ENCODE results near the gene KIAA1328. TPM values are rescaled to one million over a fixed set of nuclear protein-coding genes. Genes with fewer than 3 reads are reported as not detected.

KIAA1328 gene
- total RNA-seq, 2 donors from 2014 or later = 14.4 to 22.7 TPM

- DNase-seq (ENCODE audit: low spot score) (no peak), ATAC-seq (ENCODE audit: insufficient number of reproducible peaks, low FRiP score, low read depth) (no peak)
- no peak overlapping the region for H3K4me3 ChIP-seq
- H3K9me3 ChIP-seq = peaks cover 16% of the 10 kb centered on the region
- H3K27ac ChIP-seq = no peak overlapping the region
- no peaks in the 10 kb centered on the region for H3K27me3 ChIP-seq (replicated peaks; ENCODE audit: insufficient read depth)
- H3K4me1 ChIP-seq (ENCODE audit: control insufficient read depth in 1 of 2, low read depth in 2 of 2) = no peaks in the 10 kb centered on the region
- TF ChIP-seq, protein P1, sequence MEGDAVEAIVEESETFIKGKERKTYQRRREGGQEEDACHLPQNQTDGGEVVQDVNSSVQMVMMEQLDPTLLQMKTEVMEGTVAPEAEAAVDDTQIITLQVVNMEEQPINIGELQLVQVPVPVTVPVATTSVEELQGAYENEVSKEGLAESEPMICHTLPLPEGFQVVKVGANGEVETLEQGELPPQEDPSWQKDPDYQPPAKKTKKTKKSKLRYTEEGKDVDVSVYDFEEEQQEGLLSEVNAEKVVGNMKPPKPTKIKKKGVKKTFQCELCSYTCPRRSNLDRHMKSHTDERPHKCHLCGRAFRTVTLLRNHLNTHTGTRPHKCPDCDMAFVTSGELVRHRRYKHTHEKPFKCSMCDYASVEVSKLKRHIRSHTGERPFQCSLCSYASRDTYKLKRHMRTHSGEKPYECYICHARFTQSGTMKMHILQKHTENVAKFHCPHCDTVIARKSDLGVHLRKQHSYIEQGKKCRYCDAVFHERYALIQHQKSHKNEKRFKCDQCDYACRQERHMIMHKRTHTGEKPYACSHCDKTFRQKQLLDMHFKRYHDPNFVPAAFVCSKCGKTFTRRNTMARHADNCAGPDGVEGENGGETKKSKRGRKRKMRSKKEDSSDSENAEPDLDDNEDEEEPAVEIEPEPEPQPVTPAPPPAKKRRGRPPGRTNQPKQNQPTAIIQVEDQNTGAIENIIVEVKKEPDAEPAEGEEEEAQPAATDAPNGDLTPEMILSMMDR (IDR thresholded peaks at IDR 0.05) = no peak
- H3K36me3 ChIP-seq = no peaks in the 10 kb centered on the region
Measured at GRCh38 chr18:37042381-37042780, 213.5 kb downstream of the KIAA1328 start.

- ATAC-seq (ENCODE audit: insufficient number of reproducible peaks, low FRiP score, low read depth) = no peak
- TF ChIP-seq, protein P1 (IDR thresholded peaks at IDR 0.05) = no peak
- Histone ChIP-seq H3K27ac (no peak overlapping the region), H3K27me3 (replicated peaks; ENCODE audit: insufficient read depth) (no peaks in the 10 kb centered on the region), H3K9me3 (no peaks in the 10 kb centered on the region), H3K4me3 (no peak overlapping the region), H3K36me3 (no peaks in the 10 kb centered on the region), H3K4me1 (ENCODE audit: control insufficient read depth in 1 of 2, low read depth in 2 of 2) (no peaks in the 10 kb centered on the region)
- DNase-seq (ENCODE audit: low spot score) = no peak
Measured at GRCh38 chr18:37055137-37055802, 226.3 kb downstream of the KIAA1328 start.

GRCh38 chr18:37064187-37064586, 235.3 kb downstream of the KIAA1328 start:
- Histone ChIP-seq H3K36me3 (peaks cover 4% of the 10 kb centered on the region), H3K4me1 (ENCODE audit: control insufficient read depth in 1 of 2, low read depth in 2 of 2) (no peaks in the 10 kb centered on the region), H3K4me3 (no peak overlapping the region), H3K9me3 (no peaks in the 10 kb centered on the region), H3K27me3 (replicated peaks; ENCODE audit: insufficient read depth) (no peaks in the 10 kb centered on the region), H3K27ac (no peak overlapping the region)
- ATAC-seq (ENCODE audit: insufficient number of reproducible peaks, low FRiP score, low read depth) = no peak
- no peak for DNase-seq (ENCODE audit: low spot score)
- TF ChIP-seq, protein P1 (IDR thresholded peaks at IDR 0.05) = no peak

GRCh38 chr18:37065254-37065653, 236.3 kb downstream of the KIAA1328 start:
- Histone ChIP-seq H3K9me3 (no peaks in the 10 kb centered on the region), H3K4me3 (no peak overlapping the region), H3K4me1 (ENCODE audit: control insufficient read depth in 1 of 2, low read depth in 2 of 2) (no peaks in the 10 kb centered on the region), H3K27me3 (replicated peaks; ENCODE audit: insufficient read depth) (no peaks in the 10 kb centered on the region), H3K27ac (no peak overlapping the region), H3K36me3 (peaks cover 4% of the 10 kb centered on the region)
- no peak for DNase-seq (ENCODE audit: low spot score)
- ATAC-seq (ENCODE audit: insufficient number of reproducible peaks, low FRiP score, low read depth) = no peak
- TF ChIP-seq, protein P1 (IDR thresholded peaks at IDR 0.05) = no peak

- TF ChIP-seq, protein P1 (IDR thresholded peaks at IDR 0.05) = no peak
- ATAC-seq (ENCODE audit: insufficient number of reproducible peaks, low FRiP score, low read depth) = no peak
- Histone ChIP-seq H3K36me3 (no peaks in the 10 kb centered on the region), H3K4me1 (ENCODE audit: control insufficient read depth in 1 of 2, low read depth in 2 of 2) (no peaks in the 10 kb centered on the region), H3K4me3 (no peak overlapping the region), H3K9me3 (no peaks in the 10 kb centered on the region), H3K27ac (no peak overlapping the region), H3K27me3 (replicated peaks; ENCODE audit: insufficient read depth) (no peaks in the 10 kb centered on the region)
- DNase-seq (ENCODE audit: low spot score) = no peak
Measured at GRCh38 chr18:37084912-37085311, 256.0 kb downstream of the KIAA1328 start.
